Trophoblast cell (in vitro differentiated cells and primary cell): ENCODE results near the gene ANKS4B.

Experiments
- DNase-seq, 2 donors: peaks; one replicate each; pipeline ENCODE4 v3.0.0-alpha.2; 2016
- H2AFZ ChIP-seq: 2 replicates; pipeline ENCODE4 v1.6.1; 2013; ENCODE audit warnings: low read length, moderate library complexity, mild to moderate bottlenecking; ENCODE audit not compliant: insufficient read depth, poor library complexity
- H2AK5ac ChIP-seq: 2 replicates; pipeline ENCODE4 v1.6.1; 2013; ENCODE audit warnings: mild to moderate bottlenecking, low read length
- H2BK120ac ChIP-seq: 2 replicates; pipeline ENCODE4 v1.6.1; 2013; ENCODE audit warnings: low read length, mild to moderate bottlenecking, moderate library complexity; ENCODE audit not compliant: insufficient read depth, poor library complexity
- H2BK12ac ChIP-seq: 2 replicates; pipeline ENCODE4 v1.6.1; 2013; ENCODE audit warnings: mild to moderate bottlenecking, low read length, moderate library complexity
- H2BK5ac ChIP-seq: 2 replicates; pipeline ENCODE4 v1.6.1; 2013; ENCODE audit warnings: low read length, low read depth, moderate library complexity, mild to moderate bottlenecking; ENCODE audit not compliant: poor library complexity
- H3K14ac ChIP-seq: 2 replicates; pipeline ENCODE4 v1.6.1; 2013; ENCODE audit warnings: mild to moderate bottlenecking, low read length
- H3K18ac ChIP-seq: 2 replicates; pipeline ENCODE4 v1.6.1; 2013; ENCODE audit warnings: mild to moderate bottlenecking, low read length
- H3K23ac ChIP-seq: 2 replicates; pipeline ENCODE4 v1.6.1; 2013; ENCODE audit warnings: low read length
- H3K27ac ChIP-seq: 2 replicates; pipeline ENCODE4 v1.5.1; 2013; ENCODE audit warnings: low read depth, mild to moderate bottlenecking, inconsistent platforms, low read length, moderate library complexity
- H3K27me3 ChIP-seq: 2 replicates; pipeline ENCODE4 v1.6.1; 2013; ENCODE audit warnings: inconsistent platforms, mild to moderate bottlenecking, low read length, moderate library complexity; ENCODE audit not compliant: insufficient read depth
- H3K36me3 ChIP-seq, 2 experiments: 1 replicate in 1 of 2; 2 replicates in 1 of 2; pipeline ENCODE4 v1.6.1; 2013; ENCODE audit warnings: low read length in 2 of 2, mild to moderate bottlenecking in 2 of 2, moderate library complexity in 1 of 2; ENCODE audit not compliant: insufficient read depth in 2 of 2, control insufficient read depth in 1 of 2
- H3K4ac ChIP-seq: 2 replicates; pipeline ENCODE4 v1.6.1; 2013; ENCODE audit warnings: low read depth, mild to moderate bottlenecking, low read length, moderate library complexity
- H3K4me1 ChIP-seq, 2 experiments: 1 replicate in 1 of 2; 2 replicates in 1 of 2; pipeline ENCODE4 v1.6.1; 2013; ENCODE audit warnings: low read length in 2 of 2, mild to moderate bottlenecking in 2 of 2, moderate library complexity in 1 of 2; ENCODE audit not compliant: insufficient read depth in 2 of 2, control insufficient read depth in 1 of 2
- H3K4me2 ChIP-seq: 2 replicates; pipeline ENCODE4 v1.6.1; 2013; ENCODE audit warnings: inconsistent platforms, mild to moderate bottlenecking, low read length, moderate library complexity
- H3K4me3 ChIP-seq: 2 replicates; pipeline ENCODE4 v1.5.1; 2013; ENCODE audit warnings: mild to moderate bottlenecking, low read depth, low read length, inconsistent platforms
- H3K79me1 ChIP-seq: one replicate; pipeline ENCODE4 v1.6.1; 2013; ENCODE audit warnings: low read length
- H3K79me2 ChIP-seq: 2 replicates; pipeline ENCODE4 v1.6.1; 2013; ENCODE audit warnings: low read length, mild to moderate bottlenecking; ENCODE audit not compliant: control insufficient read depth, insufficient read depth, poor library complexity
- H3K9ac ChIP-seq: 2 replicates; pipeline ENCODE4 v1.6.1; 2013; ENCODE audit warnings: mild to moderate bottlenecking, low read length
- H3K9me3 ChIP-seq: 2 replicates; pipeline ENCODE4 v1.6.1; 2013; ENCODE audit warnings: low read depth, mild to moderate bottlenecking, control low read depth, inconsistent platforms, low read length; ENCODE audit not compliant: insufficient read depth
- H4K12ac ChIP-seq: 2 replicates; pipeline ENCODE4 v1.6.1; 2013; ENCODE audit warnings: low read depth, mild to moderate bottlenecking, low read length, moderate library complexity
- H4K8ac ChIP-seq: 2 replicates; pipeline ENCODE4 v1.6.1; 2013; ENCODE audit warnings: low read depth, mild to moderate bottlenecking, low read length, moderate library complexity
- H4K91ac ChIP-seq: one replicate; pipeline ENCODE4 v1.6.1; 2013; ENCODE audit warnings: low read depth, mild to moderate bottlenecking, low read length, moderate library complexity
- WGBS: extraction: QIAGEN DNeasy Blood & Tissue Kit; methylation state at CpG from one replicate; pipeline ENCODE4 v1.1.7; 2013; ENCODE audit warnings: missing lambda C conversion rate; ENCODE audit not compliant: insufficient read length, insufficient coverage; ENCODE audit errors: extremely low coverage; 5-methylcytosine and 5-hydroxymethylcytosine counted together

Gene ANKS4B

DNA sequence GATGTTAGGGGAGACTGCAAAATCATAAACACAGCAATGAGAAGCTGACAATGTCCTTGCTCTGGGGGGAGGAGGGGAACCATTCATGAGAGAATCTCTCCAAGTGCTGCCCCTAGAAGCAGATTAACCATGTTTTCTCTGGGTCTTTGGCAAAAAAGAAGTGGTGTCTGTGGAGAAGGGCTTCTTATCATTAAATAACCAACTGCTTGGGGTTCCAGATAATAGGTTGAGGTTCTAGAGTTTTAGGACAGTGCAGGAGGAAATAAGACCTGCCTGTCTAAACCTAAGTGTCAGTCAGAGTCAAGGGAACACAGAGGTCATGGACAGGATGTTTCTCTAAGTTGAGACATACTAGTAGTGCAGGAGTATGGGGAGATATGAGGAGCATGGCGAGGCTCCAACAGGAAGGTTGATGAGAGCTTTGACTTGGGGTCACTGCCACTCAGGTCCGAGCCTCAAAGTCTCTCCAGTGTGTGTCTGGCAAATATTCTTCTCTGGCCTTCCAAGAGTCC lies 5.1 kb upstream of the ANKS4B start:
- no peak overlapping the region for H3K27ac ChIP-seq
- no peak overlapping the region for H3K4me2 ChIP-seq
- no peak overlapping the region for H3K23ac ChIP-seq
- no peak overlapping the region for H3K18ac ChIP-seq
- H3K79me2 ChIP-seq = no peaks in the 10 kb centered on the region
- no peak overlapping the region for H2BK5ac ChIP-seq
- H3K4me3 ChIP-seq = no peak overlapping the region
- H4K91ac ChIP-seq = no peak overlapping the region
- H3K4ac ChIP-seq = no peak overlapping the region
- no peak overlapping the region for H3K9ac ChIP-seq
- no peaks in the 10 kb centered on the region for H3K79me1 ChIP-seq
- H4K12ac ChIP-seq = no peak overlapping the region
- H3K4me1 ChIP-seq = no peaks in the 10 kb centered on the region
- no peak overlapping the region for H2AK5ac ChIP-seq
- H3K36me3 ChIP-seq = no peaks in the 10 kb centered on the region
- H4K8ac ChIP-seq = no peak overlapping the region
- H2BK12ac ChIP-seq = no peak overlapping the region
- H3K14ac ChIP-seq = no peak overlapping the region
- WGBS = no CpG with 5 or more reads among the region's 2 CpGs
- DNase-seq = no peak
- no peaks in the 10 kb centered on the region for H3K9me3 ChIP-seq
- H2BK120ac ChIP-seq = no peak overlapping the region
- no peaks in the 10 kb centered on the region for H3K27me3 ChIP-seq
- no peak overlapping the region for H2AFZ ChIP-seq

DNA sequence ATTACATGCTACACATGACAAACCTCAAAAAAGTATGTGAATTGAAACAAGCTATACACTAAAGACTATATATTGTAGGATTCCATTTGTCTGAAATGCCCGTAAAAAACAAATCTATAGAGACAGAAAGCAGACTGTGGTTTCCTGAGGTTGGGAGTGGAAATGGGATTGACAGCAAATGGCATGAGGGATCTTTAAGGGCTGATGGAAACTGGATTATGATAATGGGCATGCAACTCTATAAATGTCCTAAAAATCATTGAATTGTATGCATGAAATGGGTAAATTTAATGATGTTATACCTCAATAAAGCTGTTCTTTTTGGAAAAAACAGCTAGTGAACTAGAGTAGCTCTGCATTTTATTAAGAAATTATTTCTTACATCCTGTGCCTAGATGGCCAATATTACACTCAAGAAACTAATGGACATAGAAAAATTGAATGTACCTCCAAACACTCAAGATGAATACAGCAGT lies 416 bp upstream of the ANKS4B start:
- Histone ChIP-seq H2BK5ac (no peak overlapping the region), H2AK5ac (no peak overlapping the region), H3K27me3 (no peaks in the 10 kb centered on the region), H2BK12ac (no peak overlapping the region), H3K9me3 (no peaks in the 10 kb centered on the region), H3K4me3 (no peak overlapping the region), H3K79me1 (no peaks in the 10 kb centered on the region), H3K4me1 (no peaks in the 10 kb centered on the region), H2BK120ac (no peak overlapping the region), H3K79me2 (no peaks in the 10 kb centered on the region), H3K4me2 (no peak overlapping the region), H3K23ac (no peak overlapping the region), H3K4ac (no peak overlapping the region), H4K8ac (no peak overlapping the region), H3K27ac (no peak overlapping the region), H3K18ac (no peak overlapping the region), H3K14ac (no peak overlapping the region), H2AFZ (no peak overlapping the region), H4K91ac (no peak overlapping the region), H4K12ac (no peak overlapping the region), H3K9ac (no peak overlapping the region), H3K36me3 (no peaks in the 10 kb centered on the region)
- DNase-seq = no peak
- WGBS = no CpG with 5 or more reads among the region's 1 CpG

DNA sequence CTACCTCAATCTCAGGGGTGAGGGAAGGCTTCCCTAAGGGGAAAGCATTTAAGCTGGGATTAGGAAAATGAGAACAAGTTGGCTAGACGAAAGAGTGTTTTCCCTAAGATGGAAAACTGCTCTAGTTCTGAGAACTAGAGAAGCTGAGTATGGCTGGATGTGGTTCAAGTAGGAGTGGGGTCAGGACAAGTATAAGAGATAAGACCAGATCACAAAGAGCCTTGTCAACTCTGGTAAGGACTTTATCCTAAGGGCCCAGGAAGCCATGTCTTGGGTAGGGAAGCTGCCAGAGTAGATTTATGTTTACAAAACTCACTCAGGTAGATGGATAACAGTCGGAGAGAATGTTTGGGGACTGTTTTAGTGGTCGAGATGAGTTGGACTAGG lies 1.7 kb downstream of the ANKS4B start:
- no peak overlapping the region for H2BK5ac ChIP-seq
- H3K9ac ChIP-seq = no peak overlapping the region
- no peak overlapping the region for H4K91ac ChIP-seq
- DNase-seq = no peak
- peak overlapping the region; percentile 28 for H3K23ac ChIP-seq
- H3K14ac ChIP-seq = no peak overlapping the region
- H2AK5ac ChIP-seq = no peak overlapping the region
- H3K36me3 ChIP-seq = no peaks in the 10 kb centered on the region
- no peak overlapping the region for H4K8ac ChIP-seq
- H4K12ac ChIP-seq = no peak overlapping the region
- H3K79me1 ChIP-seq = no peaks in the 10 kb centered on the region
- no peak overlapping the region for H2BK120ac ChIP-seq
- H3K18ac ChIP-seq = no peak overlapping the region
- no peak overlapping the region for H2BK12ac ChIP-seq
- H3K4me2 ChIP-seq = no peak overlapping the region
- H3K4me1 ChIP-seq = no peaks in the 10 kb centered on the region
- no peaks in the 10 kb centered on the region for H3K27me3 ChIP-seq
- 100% methylated on average over 1 of the region's 3 CpGs for WGBS
- no peak overlapping the region for H3K27ac ChIP-seq
- H3K9me3 ChIP-seq = no peaks in the 10 kb centered on the region
- no peak overlapping the region for H3K4ac ChIP-seq
- H3K4me3 ChIP-seq = no peak overlapping the region
- H3K79me2 ChIP-seq = no peaks in the 10 kb centered on the region
- no peak overlapping the region for H2AFZ ChIP-seq

DNA sequence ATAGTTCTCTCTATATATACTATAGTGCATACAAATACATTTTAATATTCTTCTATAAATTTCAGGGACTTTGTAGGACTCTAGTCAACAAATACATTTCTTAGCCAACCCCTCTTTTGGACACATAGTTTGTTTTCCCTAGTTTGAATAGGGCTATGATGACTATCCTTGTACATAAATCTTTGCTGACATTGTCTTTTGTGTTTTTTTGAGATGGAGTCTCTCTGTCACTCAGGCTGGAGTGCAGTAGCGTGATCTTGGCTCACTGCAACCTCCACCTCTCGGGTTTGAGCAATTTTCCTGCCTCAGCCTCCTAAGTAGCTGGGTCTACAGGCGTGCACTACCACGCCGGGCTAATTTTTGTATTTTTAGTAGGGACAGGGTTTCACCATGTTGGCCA lies 3.3 kb downstream of the ANKS4B start:
- Histone ChIP-seq H3K9ac (no peak overlapping the region), H3K4me2 (no peak overlapping the region), H3K36me3 (no peaks in the 10 kb centered on the region), H3K14ac (no peak overlapping the region), H3K4ac (no peak overlapping the region), H3K27me3 (no peaks in the 10 kb centered on the region), H2BK12ac (no peak overlapping the region), H4K8ac (no peak overlapping the region), H3K4me3 (no peak overlapping the region), H2BK5ac (no peak overlapping the region), H3K79me1 (no peaks in the 10 kb centered on the region), H3K27ac (no peak overlapping the region), H4K91ac (no peak overlapping the region), H3K18ac (no peak overlapping the region), H3K9me3 (no peaks in the 10 kb centered on the region), H2BK120ac (no peak overlapping the region), H3K4me1 (no peaks in the 10 kb centered on the region), H3K23ac (no peak overlapping the region), H3K79me2 (no peaks in the 10 kb centered on the region), H2AFZ (no peak overlapping the region), H2AK5ac (no peak overlapping the region), H4K12ac (no peak overlapping the region)
- WGBS = no CpG with 5 or more reads among the region's 5 CpGs
- DNase-seq = no peak
